Measurements from ENCODE around the gene TXK. TPM values are rescaled to one million over a fixed set of nuclear protein-coding genes. Genes with fewer than 3 reads are reported as not detected.

The TXK gene
- total RNA-seq, 1 donor from 2014 or later: 0.50 TPM

DNA sequence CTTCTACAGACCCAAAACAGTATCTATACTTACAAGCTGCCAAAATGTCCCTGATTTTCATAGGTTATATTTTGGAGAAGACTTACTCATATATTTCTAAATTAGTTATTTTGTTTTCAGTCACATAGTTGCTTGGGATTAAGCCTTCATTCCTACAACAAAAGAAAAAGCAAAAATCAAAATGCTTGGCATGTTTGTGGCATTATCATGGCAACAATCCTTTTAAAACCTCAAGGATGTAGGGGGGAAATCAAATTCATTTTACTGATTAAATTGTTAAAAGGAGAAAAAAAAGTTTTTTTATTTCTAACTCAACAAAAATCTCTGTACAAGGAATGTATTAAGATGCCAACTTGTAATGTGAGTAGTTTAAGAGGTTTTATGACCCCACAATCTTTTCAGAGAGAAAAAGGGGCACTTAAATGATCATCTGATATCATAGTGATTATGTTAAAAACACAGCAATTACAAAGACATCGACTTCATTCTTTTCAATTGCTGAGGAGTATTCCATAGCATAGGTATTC lies 23.5 kb downstream of the TXK start:
- no peak overlapping the region for H3K27ac Mint-ChIP-seq (ENCODE audit: unreplicated experiment)
- Histone ChIP-seq H3K4me3 (ENCODE audit: insufficient read depth, low read depth, low read length) (no peak overlapping the region), H3K27me3 (ENCODE audit: insufficient read depth, low read length) (no peaks in the 10 kb centered on the region), H3K27ac (ENCODE audit: low read depth, low read length) (no peak overlapping the region), H3K4me1 (ENCODE audit: insufficient read depth, low read length) (no peaks in the 10 kb centered on the region), H4K20me1 (ENCODE audit: insufficient read depth, low read length) (no peaks in the 10 kb centered on the region), H3K4me2 (ENCODE audit: low read length) (no peak overlapping the region), H3K9me3 (ENCODE audit: insufficient read depth, low read depth, low read length) (no peaks in the 10 kb centered on the region), H3K9ac (ENCODE audit: low read length) (no peak overlapping the region), H3K36me3 (ENCODE audit: insufficient read depth, low read length) (no peaks in the 10 kb centered on the region), H3K79me2 (ENCODE audit: insufficient read depth, low read length) (no peaks in the 10 kb centered on the region), H2AFZ (ENCODE audit: low read depth, low read length) (no peak overlapping the region)
- peaks cover 11% of the 10 kb centered on the region for H3K4me1 Mint-ChIP-seq (ENCODE audit: low read depth, unreplicated experiment)
- no peak overlapping the region for H3K4me3 Mint-ChIP-seq (ENCODE audit: unreplicated experiment)
- H3K9me3 Mint-ChIP-seq (ENCODE audit: unreplicated experiment): no peaks in the 10 kb centered on the region
- TF ChIP-seq, protein P1, sequence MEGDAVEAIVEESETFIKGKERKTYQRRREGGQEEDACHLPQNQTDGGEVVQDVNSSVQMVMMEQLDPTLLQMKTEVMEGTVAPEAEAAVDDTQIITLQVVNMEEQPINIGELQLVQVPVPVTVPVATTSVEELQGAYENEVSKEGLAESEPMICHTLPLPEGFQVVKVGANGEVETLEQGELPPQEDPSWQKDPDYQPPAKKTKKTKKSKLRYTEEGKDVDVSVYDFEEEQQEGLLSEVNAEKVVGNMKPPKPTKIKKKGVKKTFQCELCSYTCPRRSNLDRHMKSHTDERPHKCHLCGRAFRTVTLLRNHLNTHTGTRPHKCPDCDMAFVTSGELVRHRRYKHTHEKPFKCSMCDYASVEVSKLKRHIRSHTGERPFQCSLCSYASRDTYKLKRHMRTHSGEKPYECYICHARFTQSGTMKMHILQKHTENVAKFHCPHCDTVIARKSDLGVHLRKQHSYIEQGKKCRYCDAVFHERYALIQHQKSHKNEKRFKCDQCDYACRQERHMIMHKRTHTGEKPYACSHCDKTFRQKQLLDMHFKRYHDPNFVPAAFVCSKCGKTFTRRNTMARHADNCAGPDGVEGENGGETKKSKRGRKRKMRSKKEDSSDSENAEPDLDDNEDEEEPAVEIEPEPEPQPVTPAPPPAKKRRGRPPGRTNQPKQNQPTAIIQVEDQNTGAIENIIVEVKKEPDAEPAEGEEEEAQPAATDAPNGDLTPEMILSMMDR (IDR thresholded peaks at IDR 0.05; ENCODE audit: insufficient read depth, low read depth, low read length): no peak
- TF ChIP-seq EZH2 (IDR thresholded peaks at IDR 0.05; ENCODE audit: insufficient read depth, low read length): no peak
- FAIRE-seq: no peak
- no peaks in the 10 kb centered on the region for H3K27me3 Mint-ChIP-seq (ENCODE audit: low read depth, unreplicated experiment)
- DNase-seq (ENCODE audit: low read depth): peak; percentile 13
- H3K36me3 Mint-ChIP-seq (ENCODE audit: low read depth, unreplicated experiment): no peaks in the 10 kb centered on the region

DNA sequence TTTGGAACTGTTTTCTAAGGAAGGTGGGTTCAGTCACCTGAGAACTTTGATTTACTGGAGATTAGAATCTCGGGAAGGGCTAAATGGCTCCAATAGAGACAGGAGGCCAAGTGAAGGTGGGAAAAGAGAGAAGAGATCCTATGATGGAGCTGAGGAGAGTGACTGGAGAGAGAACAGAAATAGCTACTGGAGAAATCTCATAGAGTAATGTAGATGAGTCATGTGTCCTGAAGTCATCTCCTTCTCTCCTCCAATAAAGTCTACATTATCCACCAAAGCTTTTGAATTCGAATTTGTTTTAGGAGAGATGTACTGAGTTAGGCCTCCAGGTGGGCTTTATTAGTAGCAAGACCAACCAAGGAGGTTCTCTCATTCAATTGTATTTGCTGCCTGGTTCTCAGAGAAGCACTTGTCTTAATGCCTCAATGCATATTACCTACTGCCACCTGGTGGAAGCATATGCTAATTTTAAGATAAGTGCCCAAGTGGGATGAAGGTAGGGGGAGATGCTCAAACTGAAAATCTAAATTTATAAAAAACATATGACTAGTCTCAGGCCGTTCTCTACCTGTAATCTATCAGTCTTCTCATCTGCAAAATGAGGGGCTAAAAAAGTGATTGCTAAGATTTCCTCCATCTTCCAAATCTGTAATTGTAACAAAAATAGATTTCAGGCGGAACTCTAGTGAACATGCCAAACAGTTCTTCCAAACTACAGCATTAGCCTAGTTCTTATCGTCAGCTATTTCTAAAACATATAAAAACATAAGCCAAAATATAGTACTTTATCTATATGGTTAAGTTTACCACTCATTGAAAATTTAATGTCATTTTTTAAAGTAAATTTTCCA lies 24.4 kb downstream of the TXK start:
- Histone ChIP-seq H3K4me2 (ENCODE audit: low read length) (no peak overlapping the region), H2AFZ (ENCODE audit: low read depth, low read length) (no peak overlapping the region), H3K27me3 (ENCODE audit: insufficient read depth, low read length) (no peaks in the 10 kb centered on the region), H3K9ac (ENCODE audit: low read length) (no peak overlapping the region), H3K9me3 (ENCODE audit: insufficient read depth, low read depth, low read length) (no peaks in the 10 kb centered on the region), H4K20me1 (ENCODE audit: insufficient read depth, low read length) (no peaks in the 10 kb centered on the region), H3K4me3 (ENCODE audit: insufficient read depth, low read depth, low read length) (no peak overlapping the region), H3K79me2 (ENCODE audit: insufficient read depth, low read length) (no peaks in the 10 kb centered on the region), H3K4me1 (ENCODE audit: insufficient read depth, low read length) (no peaks in the 10 kb centered on the region), H3K27ac (ENCODE audit: low read depth, low read length) (no peak overlapping the region), H3K36me3 (ENCODE audit: insufficient read depth, low read length) (no peaks in the 10 kb centered on the region)
- H3K4me1 Mint-ChIP-seq (ENCODE audit: low read depth, unreplicated experiment): peaks cover 11% of the 10 kb centered on the region
- no peaks in the 10 kb centered on the region for H3K27me3 Mint-ChIP-seq (ENCODE audit: low read depth, unreplicated experiment)
- FAIRE-seq (peak; percentile 9), DNase-seq (ENCODE audit: low read depth) (peak; percentile 23)
- H3K9me3 Mint-ChIP-seq (ENCODE audit: unreplicated experiment): no peaks in the 10 kb centered on the region
- no peaks in the 10 kb centered on the region for H3K36me3 Mint-ChIP-seq (ENCODE audit: low read depth, unreplicated experiment)
- H3K27ac Mint-ChIP-seq (ENCODE audit: unreplicated experiment): no peak overlapping the region
- TF ChIP-seq EZH2 (IDR thresholded peaks at IDR 0.05; ENCODE audit: insufficient read depth, low read length): no peak
- TF ChIP-seq, protein P1 (IDR thresholded peaks at IDR 0.05; ENCODE audit: insufficient read depth, low read depth, low read length): peak; percentile 35
- no peak overlapping the region for H3K4me3 Mint-ChIP-seq (ENCODE audit: unreplicated experiment)

All from astrocyte (in vitro differentiated cells and primary cell).